Stomach (tissue), 4 donors: Measurements from ENCODE around the gene OPCML.

Source experiments
- CTCF ChIP-seq, 7 experiments: fragments of 450-650 bp in 4 of 7; fragments of 200-600 bp in 3 of 7; sonication (generic) in 3 of 7; IDR thresholded peaks; one replicate each; pipeline ENCODE4 v1.5.1; 2016 to 2019; ENCODE audit warnings: antibody characterized with exemption in 7 of 7, control low read depth in 2 of 7, mild to moderate bottlenecking in 1 of 7
- EP300 ChIP-seq: sonication (generic); formaldehyde crosslinking; IDR thresholded peaks from one replicate; pipeline ENCODE4 v1.6.1; 2017; ENCODE audit warnings: antibody characterized with exemption
- POLR2A ChIP-seq, 4 donors: fragments of 450-650 bp; IDR thresholded peaks; one replicate each; pipeline ENCODE4 v1.6.1; 2016; ENCODE audit warnings: antibody characterized with exemption in 4 of 4, control low read depth in 2 of 4, mild to moderate bottlenecking in 1 of 4, moderate library complexity in 1 of 4

DNA sequence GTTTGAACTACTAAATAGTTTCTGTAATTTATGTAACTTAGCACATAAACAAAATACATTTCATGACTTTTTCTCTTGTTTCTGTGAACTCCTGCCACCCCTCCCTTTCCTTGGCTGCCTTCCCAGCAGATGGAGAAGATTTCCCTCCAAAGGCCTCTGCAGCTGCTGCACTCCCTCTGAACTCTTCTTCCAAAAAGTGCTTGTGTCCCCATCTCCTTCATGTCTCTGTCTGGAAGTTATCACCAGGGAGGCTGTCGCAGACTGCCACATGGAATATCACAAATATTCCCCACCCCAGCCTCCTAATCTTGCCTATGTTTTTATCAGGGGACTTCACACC, 1068.3 kb downstream of the OPCML start:
- TF ChIP-seq EP300 (no peak), CTCF (IDR thresholded peaks at IDR 0.05) (no peak), POLR2A (IDR thresholded peaks at IDR 0.05) (no peak)
